SJCRH30 (cell line): ENCODE measurements around the gene CREBL2. TPM values are rescaled to one million over a fixed set of nuclear protein-coding genes. Genes with fewer than 3 reads are reported as not detected.

ENCODE experiments used
- DNase-seq, 2 experiments: peaks; one replicate each; pipeline ENCODE4 v3.0.0-alpha.2; 2015 to 2020
- H3K27ac ChIP-seq: fragments of 250-450 bp; sonication (Bioruptor Pico); 2 replicates; pipeline ENCODE4 v1.5.1; 2020; ENCODE audit warnings: mild to moderate bottlenecking, moderate library complexity
- H3K27me3 ChIP-seq: fragments of 250-450 bp; sonication (Bioruptor Pico); 2 replicates; pipeline ENCODE4 v1.5.1; 2020; ENCODE audit warnings: mild to moderate bottlenecking, moderate library complexity
- H3K36me3 ChIP-seq: fragments of 250-450 bp; sonication (Bioruptor Pico); 2 replicates; pipeline ENCODE4 v1.5.1; 2020; ENCODE audit warnings: mild to moderate bottlenecking, moderate library complexity
- H3K4me1 ChIP-seq: fragments of 250-450 bp; sonication (Bioruptor Pico); 2 replicates; pipeline ENCODE4 v1.5.1; 2020; ENCODE audit warnings: mild to moderate bottlenecking, moderate library complexity
- H3K4me3 ChIP-seq: fragments of 250-450 bp; sonication (Bioruptor Pico); 2 replicates; pipeline ENCODE4 v1.5.1; 2020; ENCODE audit warnings: mild to moderate bottlenecking, moderate library complexity
- H3K9me3 ChIP-seq: fragments of 250-450 bp; sonication (Bioruptor Pico); replicated peaks from 2 replicates; pipeline ENCODE4 v1.5.1; 2020; ENCODE audit warnings: mild to moderate bottlenecking, moderate library complexity
- total RNA-seq: library from RNA; depleted of rRNA; stranded (reverse); fragments of >200 nt; shearing (Covaris generic); gene quantifications from 2 replicates; pipeline ENCODE4 v1.2.3, GENCODE V29; 2014

CREBL2 gene
- total RNA-seq, 1 experiment from 2014 or later: 7.6 TPM

DNA sequence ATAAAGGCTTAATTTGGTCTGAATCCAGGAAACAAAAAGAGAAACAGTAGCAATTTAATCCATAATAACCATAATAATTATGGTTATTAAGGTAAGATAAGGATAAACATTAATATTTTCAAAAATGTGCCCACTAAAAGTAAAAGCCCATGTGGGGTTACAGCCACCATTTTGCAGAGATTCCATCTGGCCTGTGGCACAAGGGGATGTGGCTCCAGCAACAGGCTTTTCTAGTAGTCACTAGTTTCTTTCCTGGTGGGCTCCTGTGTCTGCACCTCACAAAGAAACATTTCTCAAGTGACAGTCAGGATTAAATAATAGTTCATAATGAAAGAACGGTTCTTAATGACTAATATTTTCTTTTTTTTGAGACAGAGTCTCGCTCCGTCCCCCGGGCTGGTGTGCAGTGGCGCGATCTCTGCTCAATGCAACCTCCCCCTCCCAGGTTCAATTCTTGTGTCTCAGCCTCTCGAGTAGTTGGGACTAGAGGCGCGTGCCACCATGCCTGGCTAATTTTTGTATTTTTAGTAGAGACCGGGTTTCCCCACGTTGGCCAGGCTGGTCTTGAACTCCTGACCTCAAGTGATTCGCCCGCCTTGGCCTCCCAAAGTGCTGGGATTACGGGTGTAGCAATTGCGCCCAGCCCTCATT lies 52.1 kb downstream of the CREBL2 start:
- H3K4me1 ChIP-seq: no peaks in the 10 kb centered on the region
- H3K9me3 ChIP-seq: no peaks in the 10 kb centered on the region
- H3K27ac ChIP-seq: no peak overlapping the region
- no peak for DNase-seq
- no peaks in the 10 kb centered on the region for H3K36me3 ChIP-seq
- H3K27me3 ChIP-seq: no peaks in the 10 kb centered on the region
- no peak overlapping the region for H3K4me3 ChIP-seq

- Histone ChIP-seq H3K27me3 (no peaks in the 10 kb centered on the region), H3K4me1 (no peaks in the 10 kb centered on the region), H3K27ac (no peak overlapping the region), H3K9me3 (no peaks in the 10 kb centered on the region), H3K36me3 (no peaks in the 10 kb centered on the region), H3K4me3 (no peak overlapping the region)
- peak in 1 of 2 experiments; percentile 5 for DNase-seq
These were observed 53.5 kb downstream of the CREBL2 start for GRCh38 chr12:12665194-12665593.

DNA sequence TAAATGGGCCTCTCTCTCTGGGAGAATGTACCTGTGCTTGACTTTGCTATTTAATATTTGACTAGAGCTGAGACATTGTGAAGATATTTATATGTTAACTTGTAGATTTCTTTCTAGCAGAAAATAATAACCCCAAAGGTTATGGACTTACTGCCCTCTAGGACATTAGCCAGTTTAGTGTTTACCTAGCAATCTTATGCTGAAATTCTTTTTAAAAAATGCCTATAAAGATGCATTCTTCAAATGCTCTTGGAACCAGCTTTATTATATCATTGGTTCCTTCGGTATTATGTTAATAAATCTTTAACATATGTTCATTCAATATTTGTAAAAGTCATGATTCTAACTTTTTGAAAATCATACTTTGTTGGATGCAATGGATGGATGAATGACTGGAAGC lies 56.3 kb downstream of the CREBL2 start:
- Histone ChIP-seq H3K9me3 (no peaks in the 10 kb centered on the region), H3K36me3 (no peaks in the 10 kb centered on the region), H3K4me3 (no peak overlapping the region), H3K27me3 (no peaks in the 10 kb centered on the region), H3K27ac (no peak overlapping the region), H3K4me1 (0 out of 2 replicates have a peak, but pooled peaks cover 2% of the 10 kb centered on the region)
- DNase-seq: no peak

DNA sequence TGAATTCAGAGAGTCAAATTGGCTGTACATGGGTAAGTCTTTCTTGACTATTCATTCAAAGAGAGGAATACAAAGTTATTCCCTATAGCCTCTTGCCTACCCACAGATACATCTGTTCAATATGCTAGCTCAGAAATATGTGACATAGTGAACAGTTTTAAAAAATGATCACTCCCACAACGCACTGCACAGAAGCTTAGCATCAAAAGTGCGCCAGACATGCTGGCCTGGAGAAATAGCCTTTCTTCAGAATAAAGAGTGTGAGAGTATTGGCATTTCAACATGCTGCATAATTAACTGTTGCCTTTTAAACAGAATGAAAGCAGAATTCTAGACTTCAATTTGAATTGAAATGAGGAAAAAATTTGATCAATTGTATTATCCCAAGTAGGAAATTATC lies 57.3 kb downstream of the CREBL2 start:
- Histone ChIP-seq H3K36me3 (no peaks in the 10 kb centered on the region), H3K9me3 (no peaks in the 10 kb centered on the region), H3K27me3 (no peaks in the 10 kb centered on the region), H3K27ac (no peak overlapping the region), H3K4me1 (0 out of 2 replicates have a peak, but pooled peaks cover 2% of the 10 kb centered on the region), H3K4me3 (no peak overlapping the region)
- DNase-seq: no peak

DNA sequence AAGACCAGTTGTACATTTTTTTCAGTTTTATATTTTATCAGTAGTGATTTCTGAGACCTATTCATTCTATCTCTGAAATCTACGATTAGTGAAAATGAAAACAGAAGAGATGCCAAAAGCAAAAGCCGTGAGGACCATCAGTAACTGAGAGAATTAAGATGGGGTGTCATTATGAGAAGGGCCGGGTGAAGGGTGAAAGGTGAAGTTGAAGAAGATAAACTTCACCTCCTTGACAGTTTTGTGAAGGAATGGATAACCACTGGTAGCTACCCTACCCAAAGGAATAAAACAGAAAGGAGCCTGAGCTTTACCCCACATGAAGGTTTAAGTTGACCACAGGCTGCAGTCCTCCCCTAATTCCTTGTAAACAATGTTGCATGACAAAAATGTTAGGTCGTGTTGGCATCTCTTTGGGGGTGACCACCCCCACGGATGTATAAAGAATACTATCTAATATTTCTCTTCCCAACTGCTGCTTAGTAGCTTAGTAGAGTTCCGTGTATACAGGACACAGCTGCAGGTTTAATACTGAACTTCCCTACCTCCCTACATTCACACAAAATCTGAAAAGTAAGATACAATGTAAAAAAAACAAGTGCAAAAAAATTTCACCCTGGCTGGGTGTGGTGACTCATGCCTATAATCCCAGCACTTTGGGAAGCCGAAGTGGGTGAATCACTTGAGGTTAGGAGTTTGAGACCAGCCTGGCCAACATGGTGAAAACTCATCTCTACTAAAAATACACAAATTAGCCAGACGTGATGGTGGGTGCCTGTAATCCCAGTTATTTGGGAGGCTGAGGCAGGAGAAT lies 60.4 kb downstream of the CREBL2 start:
- Histone ChIP-seq H3K4me3 (no peak overlapping the region), H3K4me1 (0 out of 2 replicates have a peak, but pooled peaks cover 2% of the 10 kb centered on the region), H3K36me3 (no peaks in the 10 kb centered on the region), H3K27ac (no peak overlapping the region), H3K27me3 (no peaks in the 10 kb centered on the region), H3K9me3 (no peaks in the 10 kb centered on the region)
- DNase-seq: peak; percentile 8 to 12

- H3K9me3 ChIP-seq: no peaks in the 10 kb centered on the region
- H3K4me3 ChIP-seq: no peak overlapping the region
- DNase-seq: no peak
- H3K36me3 ChIP-seq: no peaks in the 10 kb centered on the region
- H3K27ac ChIP-seq: no peak overlapping the region
- no peaks in the 10 kb centered on the region for H3K27me3 ChIP-seq
- H3K4me1 ChIP-seq: 0 out of 2 replicates have a peak, but pooled peaks cover 2% of the 10 kb centered on the region
These were observed 61.6 kb downstream of the CREBL2 start for GRCh38 chr12:12673296-12673695.

DNA sequence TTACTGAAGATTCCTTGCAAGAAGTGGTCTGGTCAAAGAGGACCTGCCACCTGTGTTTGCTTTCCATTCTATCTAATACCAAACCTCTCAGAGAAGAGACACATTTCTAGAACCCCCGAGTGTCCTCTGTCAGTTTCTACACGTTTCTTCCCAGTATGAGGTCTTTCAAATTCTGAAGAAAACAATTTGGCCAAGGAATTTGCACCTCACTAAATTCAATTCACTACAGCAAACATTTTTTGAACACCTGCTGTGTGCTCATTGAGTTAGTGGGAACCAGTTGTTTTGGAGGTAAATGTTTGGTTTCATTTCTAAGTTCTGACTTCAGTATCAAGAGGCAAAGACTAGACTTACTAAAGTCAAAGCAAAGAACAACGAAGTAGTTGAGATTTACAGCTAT lies 64.9 kb downstream of the CREBL2 start:
- Histone ChIP-seq H3K9me3 (no peaks in the 10 kb centered on the region), H3K4me1 (0 out of 2 replicates have a peak, but pooled peaks cover 2% of the 10 kb centered on the region), H3K27me3 (no peaks in the 10 kb centered on the region), H3K4me3 (no peak overlapping the region), H3K36me3 (no peaks in the 10 kb centered on the region), H3K27ac (no peak overlapping the region)
- no peak for DNase-seq

DNA sequence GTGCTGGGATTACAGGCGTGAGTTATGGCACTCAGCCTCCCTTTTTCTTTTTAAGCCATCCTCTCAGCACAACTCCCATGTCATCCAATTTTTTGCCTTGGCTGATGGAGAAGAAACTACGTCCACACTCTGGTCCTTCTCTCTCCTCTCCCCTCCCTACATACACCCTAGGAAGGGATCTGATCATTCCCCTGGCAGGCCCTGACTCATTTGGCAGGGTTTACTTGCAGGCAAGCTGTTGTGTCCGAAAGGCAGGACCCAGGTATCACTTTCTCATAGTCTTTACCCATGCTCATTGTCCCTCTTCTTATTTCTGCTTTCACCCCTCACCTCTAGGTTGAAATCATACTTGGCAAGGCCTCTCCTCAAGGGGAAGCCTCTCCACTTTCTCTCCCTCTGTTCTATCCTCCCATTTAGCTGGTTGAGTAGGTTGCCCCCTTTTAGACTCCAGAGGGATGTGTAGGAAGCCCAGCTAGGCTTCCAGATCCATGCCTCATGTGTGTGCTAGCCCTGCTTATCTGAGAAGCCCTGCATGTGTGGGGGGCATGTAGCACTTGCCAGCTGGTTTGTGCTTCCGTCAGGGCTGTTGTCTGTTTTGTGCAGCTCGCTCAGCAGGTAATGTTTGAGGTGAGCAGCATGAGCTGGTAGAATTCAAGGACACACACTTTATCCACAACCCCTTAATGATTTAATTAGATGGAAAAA lies 69.5 kb downstream of the CREBL2 start:
- Histone ChIP-seq H3K27ac (no peak overlapping the region), H3K4me1 (no peaks in the 10 kb centered on the region), H3K27me3 (no peaks in the 10 kb centered on the region), H3K36me3 (no peaks in the 10 kb centered on the region), H3K4me3 (no peak overlapping the region), H3K9me3 (no peaks in the 10 kb centered on the region)
- no peak for DNase-seq

DNA sequence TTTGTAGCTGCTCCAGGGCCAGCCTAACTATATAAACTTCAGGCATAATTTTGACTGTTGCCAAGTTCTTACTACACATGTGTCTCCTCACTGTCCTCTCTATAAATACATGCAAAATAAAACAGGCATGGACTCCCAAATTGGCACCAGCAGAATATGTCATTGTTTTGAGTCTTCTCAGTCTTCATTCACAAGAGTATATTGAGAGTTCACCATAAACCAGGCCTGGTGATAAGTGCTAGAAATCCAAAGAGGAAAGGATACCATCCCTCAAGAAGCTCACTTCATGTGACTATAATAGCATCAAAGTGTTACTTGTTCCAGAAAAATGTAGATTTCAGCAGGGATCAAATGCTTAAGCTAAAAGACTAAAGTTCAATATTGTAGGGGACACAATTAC lies 70.6 kb downstream of the CREBL2 start:
- no peak for DNase-seq
- no peaks in the 10 kb centered on the region for H3K27me3 ChIP-seq
- no peaks in the 10 kb centered on the region for H3K9me3 ChIP-seq

DNA sequence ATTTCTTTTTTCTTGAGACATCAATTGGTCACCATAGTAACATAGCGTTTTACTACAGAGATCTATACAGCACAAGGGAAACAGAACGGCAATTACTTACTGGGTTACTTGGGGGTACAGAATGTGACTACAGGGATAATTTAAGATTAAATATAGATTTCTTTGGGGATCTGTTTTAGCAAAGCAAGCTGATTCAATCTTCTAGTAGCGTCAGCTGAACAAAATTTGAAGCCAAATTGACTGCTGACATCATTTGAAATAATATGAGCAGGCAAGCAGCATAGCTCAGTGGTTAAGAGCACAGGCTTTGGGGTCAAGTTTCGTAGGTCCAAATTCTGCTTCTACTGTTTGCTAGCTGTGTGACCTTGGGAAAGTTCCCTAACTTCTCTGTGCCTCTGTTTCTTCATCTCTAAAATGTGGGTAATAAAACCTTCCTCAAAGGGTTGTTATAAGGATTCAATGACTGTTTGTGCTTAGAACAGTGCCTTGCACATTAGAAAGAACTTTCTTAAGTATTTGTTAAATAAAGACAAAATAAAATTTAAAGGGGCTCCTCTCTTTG lies 71.5 kb downstream of the CREBL2 start:
- H3K9me3 ChIP-seq: no peaks in the 10 kb centered on the region
- no peak overlapping the region for H3K4me3 ChIP-seq
- H3K36me3 ChIP-seq: no peaks in the 10 kb centered on the region
- DNase-seq: no peak
- H3K27ac ChIP-seq: no peak overlapping the region
- no peaks in the 10 kb centered on the region for H3K27me3 ChIP-seq
- no peaks in the 10 kb centered on the region for H3K4me1 ChIP-seq

More for the DNA sequence above, 70.6 kb downstream of the CREBL2 start:
- no peaks in the 10 kb centered on the region for H3K36me3 ChIP-seq
- H3K27ac ChIP-seq: no peak overlapping the region
- H3K4me1 ChIP-seq: no peaks in the 10 kb centered on the region
- H3K4me3 ChIP-seq: no peak overlapping the region

GRCh38 chr12:12683725-12684124 lies 72.0 kb downstream of the CREBL2 start:
- Histone ChIP-seq H3K4me3 (no peak overlapping the region), H3K36me3 (no peaks in the 10 kb centered on the region), H3K4me1 (no peaks in the 10 kb centered on the region), H3K9me3 (no peaks in the 10 kb centered on the region), H3K27ac (no peak overlapping the region), H3K27me3 (no peaks in the 10 kb centered on the region)
- DNase-seq: no peak

DNA sequence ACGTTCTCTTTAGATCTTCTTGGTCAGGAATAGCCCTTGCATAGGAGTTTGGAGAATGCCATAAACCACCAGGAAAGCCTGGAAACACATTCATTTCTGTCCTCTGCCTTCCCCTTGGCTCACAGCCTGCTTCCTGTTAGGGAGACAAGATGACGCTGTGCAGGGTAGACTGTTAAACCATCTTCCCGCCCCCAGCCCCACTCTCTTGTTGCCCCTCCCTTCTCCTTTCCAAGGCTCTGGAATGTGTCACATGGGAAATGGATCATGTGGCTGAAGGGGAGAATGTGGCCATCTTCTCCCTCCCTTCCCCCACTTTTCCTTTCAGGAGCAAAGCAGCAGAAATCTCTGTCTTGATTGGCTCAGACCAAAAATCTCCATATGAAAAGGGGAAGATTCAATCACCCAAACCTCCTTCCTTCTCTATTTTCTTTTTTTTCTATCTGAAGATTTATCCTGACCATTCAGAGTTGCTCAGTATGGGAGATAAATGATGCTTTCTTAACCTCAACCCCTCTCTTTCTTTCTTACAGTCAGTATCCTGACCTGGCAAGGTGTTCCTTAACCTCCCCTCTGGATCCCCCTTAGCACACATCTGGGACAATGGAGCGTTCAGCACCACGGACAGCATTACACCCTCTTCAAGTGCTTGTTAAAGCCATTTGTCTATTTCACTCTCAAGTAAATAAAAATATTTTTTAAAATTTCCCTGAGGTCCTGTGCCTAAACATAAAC lies 72.9 kb downstream of the CREBL2 start:
- DNase-seq: peak; percentile 47 to 69
- no peak overlapping the region for H3K27ac ChIP-seq

GRCh38 chr12:12685305-12685704 lies 73.6 kb downstream of the CREBL2 start:
- Histone ChIP-seq H3K4me1 (no peaks in the 10 kb centered on the region), H3K36me3 (no peaks in the 10 kb centered on the region), H3K9me3 (no peaks in the 10 kb centered on the region), H3K4me3 (no peak overlapping the region), H3K27me3 (no peaks in the 10 kb centered on the region), H3K27ac (no peak overlapping the region)
- DNase-seq: no peak

More for the DNA sequence above, 72.9 kb downstream of the CREBL2 start:
- Histone ChIP-seq H3K36me3 (no peaks in the 10 kb centered on the region), H3K27me3 (no peaks in the 10 kb centered on the region), H3K4me1 (no peaks in the 10 kb centered on the region), H3K4me3 (no peak overlapping the region), H3K9me3 (no peaks in the 10 kb centered on the region)

DNA sequence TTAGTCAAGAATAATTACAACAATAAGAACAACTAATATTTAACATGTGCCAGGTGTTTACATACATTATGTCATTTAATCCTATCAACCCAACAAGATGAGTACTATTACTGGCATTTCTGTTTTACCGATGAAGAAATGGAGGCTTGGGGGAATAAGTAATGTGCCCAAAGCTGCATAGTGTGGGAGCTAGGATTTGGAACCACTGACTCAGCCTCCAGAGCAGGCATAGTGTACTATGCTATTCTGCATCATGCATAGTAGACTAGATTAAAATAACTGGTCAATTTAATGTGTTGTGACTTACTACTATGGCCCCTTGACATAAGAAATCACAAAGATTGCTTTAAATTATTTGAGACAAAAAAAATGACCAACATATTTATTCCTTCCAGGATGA lies 74.8 kb downstream of the CREBL2 start:
- H3K9me3 ChIP-seq: no peaks in the 10 kb centered on the region
- H3K4me1 ChIP-seq: no peaks in the 10 kb centered on the region
- no peaks in the 10 kb centered on the region for H3K36me3 ChIP-seq
- no peaks in the 10 kb centered on the region for H3K27me3 ChIP-seq
- H3K27ac ChIP-seq: no peak overlapping the region
- DNase-seq: no peak
- no peak overlapping the region for H3K4me3 ChIP-seq
